T-cell (primary cell): ENCODE measurements around the gene MFAP2. TPM values are rescaled to one million over a fixed set of nuclear protein-coding genes. Genes with fewer than 3 reads are reported as not detected.

ENCODE experiments used
- ATAC-seq, 4 experiments: fragments of 200-7000 bp in 3 of 4; fragments of 150-1000 bp in 1 of 4; cut with Tn5 transposase; replicated peaks in 1 of 4; 1 replicate in 3 of 4; 2 replicates in 1 of 4; pipeline ENCODE4 v1.10.0; 2021; ENCODE audit warnings: moderate library complexity in 3 of 4, mild to moderate bottlenecking in 2 of 4, moderate number of reproducible peaks in 1 of 4
- CTCF ChIA-PET, 2 donors: fragments of 300-600 bp; sonication (Branson Sonifier 250); formaldehyde crosslinking; loops; one replicate each; lab custom pipeline; 2022; ENCODE audit warnings: antibody characterized with exemption in 2 of 2; lab: Charles Lee
- POLR2A ChIA-PET, 2 donors: fragments of 300-600 bp; sonication (Branson Sonifier 250); formaldehyde crosslinking; loops; one replicate each; lab custom pipeline; 2022; ENCODE audit warnings: antibody characterized with exemption in 2 of 2; lab: Charles Lee
- DNase-seq, 35 experiments: peaks; one replicate each; pipeline versions ENCODE4 v3.0.0 to v3.0.0-alpha.2; 2013 to 2023
- H3K27ac ChIP-seq: one replicate; pipeline ENCODE4 v1.5.1; 2013; ENCODE audit warnings: low read length
- H3K27me3 ChIP-seq, 2 experiments: replicated peaks in 1 of 2; 1 replicate in 1 of 2; 2 replicates in 1 of 2; pipeline versions ENCODE4 v1.6.1 to v1.7.0; 2013; ENCODE audit warnings: low read length in 1 of 2, mixed read lengths in 1 of 2; ENCODE audit not compliant: control insufficient read depth in 2 of 2, insufficient read depth in 2 of 2; ENCODE audit errors: extremely low read depth in 1 of 2
- H3K36me3 ChIP-seq, 2 donors: 1 replicate in 1 of 2; 2 replicates in 1 of 2; pipeline versions ENCODE4 v1.6.1 to v1.7.0; 2013; ENCODE audit warnings: low read length in 1 of 2; ENCODE audit not compliant: control insufficient read depth in 2 of 2, insufficient read depth in 1 of 2; ENCODE audit errors: extremely low read depth in 1 of 2
- H3K4me1 ChIP-seq, 2 experiments: 1 replicate in 1 of 2; 2 replicates in 1 of 2; pipeline versions ENCODE4 v1.6.1 to v1.7.0; 2013; ENCODE audit warnings: low read length in 2 of 2, mixed read lengths in 1 of 2; ENCODE audit not compliant: insufficient read depth in 2 of 2, control insufficient read depth in 1 of 2; ENCODE audit errors: extremely low read depth in 1 of 2
- H3K4me3 ChIP-seq, 2 donors: 1 replicate in 1 of 2; 2 replicates in 1 of 2; pipeline versions ENCODE4 v1.5.1 to v1.7.0; 2013; ENCODE audit warnings: mild to moderate bottlenecking in 2 of 2, low read length in 1 of 2, moderate library complexity in 1 of 2; ENCODE audit not compliant: control insufficient read depth in 1 of 2; ENCODE audit errors: extremely low read depth in 1 of 2
- H3K9me3 ChIP-seq: 2 replicates; pipeline ENCODE4 v1.7.0; 2013
- H3K27ac Mint-ChIP-seq, 2 donors: one replicate each; pipeline ENCODE4 v1.8.0; 2020 to 2021; ENCODE audit warnings: mild to moderate bottlenecking in 2 of 2, mixed read lengths in 2 of 2
- H3K27me3 Mint-ChIP-seq, 2 donors: one replicate each; pipeline ENCODE4 v1.8.0; 2021 to 2022; ENCODE audit warnings: mixed read lengths in 2 of 2
- H3K36me3 Mint-ChIP-seq: one replicate; pipeline ENCODE4 v1.8.0; 2021; ENCODE audit warnings: mixed read lengths
- H3K4me1 Mint-ChIP-seq, 3 donors: one replicate each; pipeline ENCODE4 v1.8.0; 2020 to 2022; ENCODE audit warnings: mixed read lengths in 3 of 3, mild to moderate bottlenecking in 1 of 3
- H3K4me3 Mint-ChIP-seq, 3 donors: one replicate each; pipeline ENCODE4 v1.8.0; 2020 to 2022; ENCODE audit warnings: mild to moderate bottlenecking in 3 of 3, mixed read lengths in 3 of 3, moderate library complexity in 3 of 3
- H3K9me3 Mint-ChIP-seq, 3 donors: one replicate each; pipeline ENCODE4 v1.8.0; 2020 to 2022; ENCODE audit warnings: mixed read lengths in 3 of 3
- WGBS: methylation state at CpG from one replicate; pipeline ENCODE4 v1.1.5; 2013; ENCODE audit warnings: missing lambda C conversion rate; ENCODE audit not compliant: insufficient coverage; 5-methylcytosine and 5-hydroxymethylcytosine counted together
- total RNA-seq, 35 experiments: library from RNA in 6 of 35; stranded (reverse) in 6 of 35; fragments of 120-200 nt in 1 of 35; gene quantifications; one replicate each; pipeline versions ENCODE4 v1.2.1 to v1.2.4 and lab custom pipeline; 2013 to 2026

Gene MFAP2
- total RNA-seq, 5 donors from 2014 or later (not counting 1 experiment from before 2014, with no cell fraction given), result not detected

DNA sequence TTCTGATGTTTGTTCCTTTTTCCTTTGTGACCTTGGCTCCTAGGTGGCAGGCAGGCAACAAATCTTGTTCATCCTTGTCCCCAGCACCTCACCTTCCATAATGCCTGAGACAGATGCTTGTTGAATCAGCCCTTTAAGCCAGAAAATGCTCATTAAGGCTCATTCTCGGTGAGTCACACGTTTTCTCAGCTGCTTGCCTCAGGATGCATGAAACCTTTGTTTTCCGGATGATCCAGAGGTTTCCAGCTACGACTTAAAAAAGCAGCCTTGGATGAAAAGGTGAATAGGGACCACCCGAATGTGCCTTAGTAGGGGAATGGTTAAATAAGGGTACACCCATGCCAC, 35.9 kb upstream of the MFAP2 start:
- DNase-seq (no peak), ATAC-seq (no peak)
- WGBS, result 92% methylated on average over 2 of the region's 5 CpGs
- peaks cover 3 to 37% of the 10 kb centered on the region in 2 donors for H3K36me3 ChIP-seq
- no peaks in the 10 kb centered on the region for H3K9me3 Mint-ChIP-seq
- no peaks in the 10 kb centered on the region for H3K27me3 ChIP-seq
- peaks cover 29% of the 10 kb centered on the region for H3K36me3 Mint-ChIP-seq
- CTCF ChIA-PET, result no interaction called here
- no peaks in the 10 kb centered on the region for H3K9me3 ChIP-seq
- no peak overlapping the region for H3K27ac ChIP-seq
- peaks cover 5 to 7% (median 6%) of the 10 kb centered on the region in 3 donors for H3K4me1 Mint-ChIP-seq
- peaks cover 0 to 7% of the 10 kb centered on the region in 2 experiments for H3K4me1 ChIP-seq
- H3K4me3 Mint-ChIP-seq, result no peak overlapping the region
- no peak overlapping the region for H3K27ac Mint-ChIP-seq
- H3K27me3 Mint-ChIP-seq, result no peaks in the 10 kb centered on the region
- H3K4me3 ChIP-seq, result no peak overlapping the region
- POLR2A ChIA-PET, result no interaction called here

DNA sequence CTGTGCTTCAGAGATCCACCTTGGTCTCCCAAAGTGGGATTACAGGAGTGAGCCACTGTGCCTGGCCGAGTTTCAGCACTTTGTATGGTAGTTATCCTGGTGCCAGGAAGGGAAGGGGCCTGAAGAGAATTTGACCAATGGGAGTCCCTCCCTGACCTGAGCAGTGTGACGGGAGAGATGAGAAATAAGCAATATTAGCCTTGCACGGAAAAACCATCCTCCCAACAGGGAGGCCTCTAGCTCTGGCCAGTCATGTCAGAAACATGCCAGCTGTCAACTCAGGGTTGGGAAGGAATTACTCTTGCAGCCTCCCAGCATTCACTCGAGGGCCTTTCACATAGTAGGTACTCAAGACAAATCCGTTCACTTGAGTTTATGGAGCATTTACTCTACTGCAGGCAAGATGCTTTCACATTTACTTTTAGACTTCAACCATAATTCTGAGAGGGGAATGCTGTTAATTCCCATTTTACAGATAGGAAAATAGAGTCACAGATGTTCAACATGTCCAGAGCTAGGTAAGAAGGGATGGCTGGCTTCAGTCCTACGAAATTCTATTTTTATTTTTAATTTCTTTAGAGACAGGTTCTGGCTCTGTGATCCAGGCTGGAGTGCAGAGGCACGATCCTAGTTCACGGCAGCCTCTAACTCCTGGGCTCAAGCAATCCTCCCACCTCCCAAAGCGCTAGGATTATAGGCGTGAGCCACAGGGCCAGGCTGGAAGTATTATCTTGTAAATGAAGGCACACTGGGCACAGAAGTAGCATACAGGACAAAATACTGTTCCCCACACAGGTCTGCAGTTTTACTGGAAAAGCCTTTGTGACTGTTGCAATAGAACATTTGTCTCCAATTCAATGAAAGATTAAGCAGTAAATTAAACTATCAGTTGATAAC, 34.5 kb upstream of the MFAP2 start:
- Mint-ChIP-seq H3K9me3 (no peaks in the 10 kb centered on the region), H3K27me3 (no peaks in the 10 kb centered on the region), H3K4me1 (peaks cover 16 to 19% (median 16%) of the 10 kb centered on the region in 3 donors), H3K36me3 (peaks cover 18% of the 10 kb centered on the region), H3K27ac (no peak overlapping the region), H3K4me3 (no peak overlapping the region)
- 100% methylated on average over 1 of the region's 10 CpGs for WGBS
- ChIA-PET CTCF (no interaction called here), POLR2A (no interaction called here)
- H3K27me3 ChIP-seq, result no peaks in the 10 kb centered on the region
- ATAC-seq (no peak), DNase-seq (no peak)
- H3K36me3 ChIP-seq, result peaks cover 3 to 23% of the 10 kb centered on the region in 2 donors
- H3K4me1 ChIP-seq, result peaks cover 7 to 21% of the 10 kb centered on the region in 2 experiments
- H3K27ac ChIP-seq, result no peak overlapping the region
- no peak overlapping the region for H3K4me3 ChIP-seq
- H3K9me3 ChIP-seq, result no peaks in the 10 kb centered on the region

DNA sequence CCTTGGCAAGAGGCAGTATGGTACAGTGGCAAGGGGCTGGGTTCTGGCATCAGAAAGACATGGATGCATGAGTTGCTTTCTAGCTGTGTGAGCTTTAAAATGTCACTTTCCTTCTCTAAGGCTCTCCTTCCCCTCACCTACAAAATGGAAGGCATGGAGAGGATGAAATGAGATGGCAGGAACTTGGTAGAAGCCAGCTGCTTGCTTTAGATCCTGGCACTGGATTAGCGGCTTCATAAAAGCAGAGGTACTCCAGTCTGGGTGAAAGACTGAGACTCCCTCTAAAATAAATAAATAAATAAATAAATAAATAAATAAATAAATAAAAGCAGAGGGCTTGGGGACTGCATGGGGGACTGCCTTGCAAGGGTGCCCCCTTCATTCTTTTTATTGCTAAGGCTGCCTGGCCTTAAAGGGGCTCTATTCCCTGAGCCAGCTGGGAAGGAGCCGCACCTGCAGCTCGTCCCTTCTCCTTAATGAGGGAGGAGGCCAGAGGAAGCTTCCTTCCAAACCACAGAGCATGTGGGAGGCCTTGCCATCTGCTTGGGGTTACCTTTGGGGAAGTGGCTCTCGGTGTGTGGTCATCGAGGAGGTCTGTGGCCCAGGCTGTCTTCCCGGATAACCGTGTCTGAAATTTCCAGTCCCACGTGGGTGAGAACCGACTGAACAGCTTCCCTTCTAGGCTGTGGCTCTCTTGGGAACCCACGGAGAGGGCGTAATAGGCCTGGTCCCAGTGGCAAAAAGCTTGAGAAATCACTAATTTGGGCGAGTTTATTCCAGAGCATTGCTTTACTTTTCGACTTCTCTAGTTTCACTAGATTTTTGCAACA, 33.3 kb upstream of the MFAP2 start:
- Mint-ChIP-seq H3K4me1 (peaks cover 19 to 23% (median 22%) of the 10 kb centered on the region in 3 donors), H3K27me3 (no peaks in the 10 kb centered on the region), H3K27ac (no peak overlapping the region), H3K4me3 (peak overlapping the region in 1 of 3 donors; percentile 31), H3K9me3 (no peaks in the 10 kb centered on the region), H3K36me3 (peaks cover 6% of the 10 kb centered on the region)
- Histone ChIP-seq H3K4me3 (no peak overlapping the region), H3K27ac (no peak overlapping the region), H3K4me1 (peaks cover 7 to 24% of the 10 kb centered on the region in 2 experiments), H3K9me3 (no peaks in the 10 kb centered on the region), H3K27me3 (no peaks in the 10 kb centered on the region), H3K36me3 (peaks cover 3 to 11% of the 10 kb centered on the region in 2 donors)
- peak in 2 of 35 experiments; percentile 6 to 26 for DNase-seq
- ChIA-PET CTCF (no interaction called here), POLR2A (no interaction called here)
- 19% methylated on average over 6 of the region's 13 CpGs for WGBS
- no peak for ATAC-seq

DNA sequence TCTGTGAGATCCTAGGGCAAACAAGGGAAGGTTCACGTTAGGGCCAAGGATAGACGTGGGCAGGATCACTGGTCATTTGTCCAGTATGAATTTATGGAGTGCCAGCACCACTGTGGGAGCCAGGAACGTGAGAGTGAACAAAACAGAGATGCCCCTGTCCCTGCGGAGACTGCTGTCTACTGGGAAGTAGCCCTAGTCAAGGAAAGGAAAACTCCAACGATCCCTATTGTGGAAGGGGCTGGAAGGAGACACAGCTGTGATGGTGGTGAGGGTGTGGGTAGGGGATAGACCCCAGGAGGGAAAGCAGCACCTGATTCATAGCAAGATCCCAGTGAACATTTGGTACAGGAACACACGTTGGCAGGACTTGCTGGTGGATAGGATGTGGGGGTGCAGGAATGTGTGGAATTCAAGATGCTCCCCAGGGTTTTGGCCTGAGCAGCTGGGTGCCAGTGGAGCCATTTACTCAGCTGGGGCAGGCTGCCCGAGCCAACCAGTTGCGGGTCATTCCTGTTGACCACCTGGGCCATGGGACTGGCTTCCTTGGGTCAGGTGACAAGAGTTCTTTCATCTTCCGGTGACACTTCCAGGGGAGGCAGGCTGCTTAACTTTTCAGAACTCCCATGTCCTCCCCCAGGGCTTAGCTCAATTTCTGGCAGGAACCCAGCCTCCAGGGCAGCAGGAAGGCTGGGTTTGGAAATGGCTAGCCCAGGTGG, 32.5 kb upstream of the MFAP2 start:
- CTCF ChIA-PET, result no interaction called here
- no peak for ATAC-seq
- H3K27ac ChIP-seq, result no peak overlapping the region

DNA sequence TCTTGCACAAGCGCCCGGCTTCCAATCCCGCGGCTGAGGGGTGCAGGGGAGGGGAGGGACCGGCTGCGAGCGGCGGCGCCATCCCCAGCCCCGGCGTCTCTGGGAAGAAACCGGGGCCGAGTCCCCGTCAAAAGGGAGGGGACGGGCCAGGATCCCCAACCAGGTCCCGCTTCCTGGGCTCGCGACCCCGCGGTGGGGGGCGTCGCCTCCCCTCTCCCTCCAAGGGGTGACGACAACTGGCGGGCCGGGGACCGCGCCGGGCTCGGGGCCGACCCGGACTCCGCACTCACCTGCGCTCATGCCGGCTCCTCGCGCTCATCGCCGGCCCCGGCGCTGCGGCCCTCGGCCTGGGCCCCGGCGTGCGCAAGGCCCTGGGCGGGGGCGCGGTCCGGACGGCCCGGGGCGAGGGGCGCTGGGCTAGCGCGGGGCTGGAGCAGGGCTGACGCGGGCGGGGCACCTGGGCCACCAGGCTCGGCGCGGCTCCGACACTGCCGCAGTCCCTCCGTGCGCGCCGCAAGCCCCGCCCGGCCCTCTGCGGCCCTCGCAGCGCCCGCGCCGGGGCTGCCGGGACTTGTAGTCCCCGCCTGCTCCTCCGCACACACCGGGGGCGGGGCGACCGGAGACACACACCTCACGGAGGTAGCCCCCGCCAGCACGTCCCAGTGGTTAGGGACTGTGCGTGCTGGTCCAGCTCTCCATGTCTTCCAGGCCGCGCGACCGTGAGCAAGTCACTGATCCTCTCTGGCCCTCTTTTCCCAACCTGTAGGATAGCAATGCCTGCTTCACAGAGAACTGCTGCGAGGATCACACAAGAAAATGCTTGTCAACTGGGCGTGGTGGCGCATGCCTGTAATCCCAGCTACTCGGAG, 31.3 kb upstream of the MFAP2 start, which contains the start of gene ATP13A2:
ATP13A2 (minus strand) TSS at position 490 of the 869 bp plus-strand sequence; CDS start at position 300, 190 bp downstream.
- no peak within 1 kb of the TSS for H3K27ac ChIP-seq
- H3K4me3 ChIP-seq, result peak within 1 kb of the TSS; percentile 74 to 89
- Mint-ChIP-seq H3K4me3 (peak within 1 kb of the TSS; percentile 81 to 83 (median 83)), H3K36me3 (no peaks in the 10 kb centered on the region), H3K9me3 (no peaks in the 10 kb centered on the region), H3K27me3 (no peaks in the 10 kb centered on the region), H3K4me1 (peaks cover 19 to 23% (median 22%) of the 10 kb centered on the region in 3 donors), H3K27ac (peak within 1 kb of the TSS in 1 of 2 donors; percentile 75)
- CTCF ChIA-PET, result no interaction called here
- no peaks in the 10 kb centered on the region for H3K27me3 ChIP-seq
- peaks cover 0 to 1% of the 10 kb centered on the region in 2 donors for H3K36me3 ChIP-seq
- 2% methylated on average over 93 of the region's 94 CpGs for WGBS
- no peaks in the 10 kb centered on the region for H3K9me3 ChIP-seq
- DNase-seq, result peak; percentile 67 to 90 (median 79)
- peak; percentile 99 to 100 (median 100) for ATAC-seq
- H3K4me1 ChIP-seq, result peaks cover 7 to 24% of the 10 kb centered on the region in 2 experiments
- POLR2A ChIA-PET, result no interaction called here

More for the DNA sequence above, 32.5 kb upstream of the MFAP2 start:
- H3K4me3 Mint-ChIP-seq, result peak overlapping the region; percentile 24 to 83 (median 31)
- 88% methylated on average over 8 of the region's 9 CpGs for WGBS
- H3K4me1 Mint-ChIP-seq, result peaks cover 19 to 23% (median 22%) of the 10 kb centered on the region in 3 donors
- Histone ChIP-seq H3K27me3 (no peaks in the 10 kb centered on the region), H3K36me3 (peaks cover 3 to 4% of the 10 kb centered on the region in 2 donors), H3K4me1 (peaks cover 7 to 24% of the 10 kb centered on the region in 2 experiments), H3K4me3 (no peak overlapping the region), H3K9me3 (no peaks in the 10 kb centered on the region)
- H3K36me3 Mint-ChIP-seq, result no peaks in the 10 kb centered on the region
- H3K9me3 Mint-ChIP-seq, result no peaks in the 10 kb centered on the region
- DNase-seq, result no peak
- POLR2A ChIA-PET, result interaction anchor here in 1 of 2 donors (0.5 kb wide), 1 partner anchor 33 kb away, joined by 3 read pairs; no protein-coding TSS in a partner anchor
- H3K27ac Mint-ChIP-seq, result no peak overlapping the region
- H3K27me3 Mint-ChIP-seq, result no peaks in the 10 kb centered on the region
